Mucosa of rectum (tissue), 2 donors: ENCODE measurements around the gene AHCY.
A peak's percentile ranks its signal among the peaks of the same experiment; 100 is the strongest.

Experiments used
- H3K27ac ChIP-seq, 2 donors: one replicate each; pipeline ENCODE4 v1.7.0; 2013; ENCODE audit warnings: inconsistent platforms in 2 of 2, low read depth in 2 of 2, low read length in 2 of 2
- H3K27me3 ChIP-seq, 2 donors: one replicate each; pipeline ENCODE4 v1.7.0; 2013; ENCODE audit warnings: low read length in 2 of 2; ENCODE audit not compliant: control insufficient read depth in 2 of 2, insufficient read depth in 2 of 2
- H3K36me3 ChIP-seq, 2 donors: one replicate each; pipeline ENCODE4 v1.7.0; 2013; ENCODE audit warnings: low read length in 2 of 2; ENCODE audit not compliant: control insufficient read depth in 2 of 2, insufficient read depth in 2 of 2
- H3K4me1 ChIP-seq, 2 donors: one replicate each; pipeline ENCODE4 v1.7.0; 2013; ENCODE audit warnings: low read length in 2 of 2, mild to moderate bottlenecking in 1 of 2; ENCODE audit not compliant: control insufficient read depth in 2 of 2, insufficient read depth in 2 of 2
- H3K4me3 ChIP-seq, 2 donors: one replicate each; pipeline ENCODE4 v1.7.0; 2013; ENCODE audit warnings: low read length in 2 of 2
- H3K9ac ChIP-seq, 2 donors: one replicate each; pipeline ENCODE4 v1.7.0; 2013; ENCODE audit warnings: low read length in 2 of 2, low read depth in 1 of 2, mild to moderate bottlenecking in 1 of 2
- H3K9me3 ChIP-seq, 2 donors: one replicate each; pipeline ENCODE4 v1.7.0; 2013; ENCODE audit warnings: low read length in 2 of 2; ENCODE audit not compliant: control insufficient read depth in 2 of 2
- donor health status: healthy.
- donor health status: Normal muscosa, but diverticular disease.

The AHCY gene

GRCh38 chr20:34310481-34311117, 7.4 kb upstream of the AHCY start:
- Histone ChIP-seq H3K9ac (peak overlapping the region in 1 of 2 donors; percentile 43), H3K9me3 (no peaks in the 10 kb centered on the region), H3K36me3 (no peaks in the 10 kb centered on the region), H3K27me3 (peaks cover 0 to 3% of the 10 kb centered on the region in 2 donors), H3K27ac (peak overlapping the region; percentile 41 to 70), H3K4me1 (peaks cover 18 to 23% of the 10 kb centered on the region in 2 donors), H3K4me3 (peak overlapping the region in 1 of 2 donors; percentile 61)

- no peak overlapping the region for H3K9ac ChIP-seq
- no peak overlapping the region for H3K27ac ChIP-seq
- peaks cover 18 to 23% of the 10 kb centered on the region in 2 donors for H3K4me1 ChIP-seq
- peaks cover 0 to 3% of the 10 kb centered on the region in 2 donors for H3K27me3 ChIP-seq
- H3K4me3 ChIP-seq: no peak overlapping the region
- H3K9me3 ChIP-seq: no peaks in the 10 kb centered on the region
- H3K36me3 ChIP-seq: no peaks in the 10 kb centered on the region
Observed at GRCh38 chr20:34309691-34310090, 6.5 kb upstream of the AHCY start.

- no peak overlapping the region for H3K27ac ChIP-seq
- no peak overlapping the region for H3K9ac ChIP-seq
Observed at GRCh38 chr20:34305333-34306230, 2.4 kb upstream of the AHCY start.

GRCh38 chr20:34302312-34302722, 838 bp downstream of the AHCY start:
- H3K36me3 ChIP-seq: no peaks in the 10 kb centered on the region
- H3K27me3 ChIP-seq: no peaks in the 10 kb centered on the region
- H3K4me1 ChIP-seq: peaks cover 13 to 20% of the 10 kb centered on the region in 2 donors
- no peaks in the 10 kb centered on the region for H3K9me3 ChIP-seq
- peak overlapping the region; percentile 88 to 91 for H3K4me3 ChIP-seq
- H3K9ac ChIP-seq: peak overlapping the region; percentile 80 to 86
- peak overlapping the region; percentile 92 to 93 for H3K27ac ChIP-seq

More at GRCh38 chr20:34305333-34306230, 2.4 kb upstream of the AHCY start:
- Histone ChIP-seq H3K9me3 (no peaks in the 10 kb centered on the region), H3K4me3 (no peak overlapping the region), H3K36me3 (no peaks in the 10 kb centered on the region), H3K4me1 (peaks cover 11 to 27% of the 10 kb centered on the region in 2 donors), H3K27me3 (no peaks in the 10 kb centered on the region)

- peak overlapping the region; percentile 88 to 91 for H3K4me3 ChIP-seq
- no peaks in the 10 kb centered on the region for H3K36me3 ChIP-seq
- H3K27ac ChIP-seq: no peak overlapping the region
Observed at GRCh38 chr20:34301587-34302311, 1.4 kb downstream of the AHCY start.

GRCh38 chr20:34300809-34301586, 2.2 kb downstream of the AHCY start:
- H3K4me3 ChIP-seq: no peak overlapping the region
- no peak overlapping the region for H3K9ac ChIP-seq

More at GRCh38 chr20:34301587-34302311, 1.4 kb downstream of the AHCY start:
- Histone ChIP-seq H3K27me3 (no peaks in the 10 kb centered on the region), H3K9me3 (no peaks in the 10 kb centered on the region), H3K9ac (peak overlapping the region in 1 of 2 donors; percentile 80), H3K4me1 (peaks cover 13 to 20% of the 10 kb centered on the region in 2 donors)

GRCh38 chr20:34300256-34300806, 2.8 kb downstream of the AHCY start:
- H3K36me3 ChIP-seq: peaks cover under 1 to 2% of the 10 kb centered on the region in 2 donors
- no peak overlapping the region for H3K27ac ChIP-seq

More at GRCh38 chr20:34300809-34301586, 2.2 kb downstream of the AHCY start:
- peaks cover 13 to 20% of the 10 kb centered on the region in 2 donors for H3K4me1 ChIP-seq
- H3K27me3 ChIP-seq: no peaks in the 10 kb centered on the region
- no peak overlapping the region for H3K27ac ChIP-seq
- no peaks in the 10 kb centered on the region for H3K36me3 ChIP-seq
- no peaks in the 10 kb centered on the region for H3K9me3 ChIP-seq

GRCh38 chr20:34299556-34300255, 3.4 kb downstream of the AHCY start:
- Histone ChIP-seq H3K4me1 (peaks cover 13 to 20% of the 10 kb centered on the region in 2 donors), H3K36me3 (peaks cover 6 to 8% of the 10 kb centered on the region in 2 donors), H3K9me3 (no peaks in the 10 kb centered on the region), H3K4me3 (no peak overlapping the region), H3K9ac (no peak overlapping the region), H3K27ac (no peak overlapping the region), H3K27me3 (no peaks in the 10 kb centered on the region)

More at GRCh38 chr20:34300256-34300806, 2.8 kb downstream of the AHCY start:
- peaks cover 13 to 20% of the 10 kb centered on the region in 2 donors for H3K4me1 ChIP-seq
- no peak overlapping the region for H3K4me3 ChIP-seq
- no peak overlapping the region for H3K9ac ChIP-seq
- no peaks in the 10 kb centered on the region for H3K9me3 ChIP-seq
- H3K27me3 ChIP-seq: no peaks in the 10 kb centered on the region
